ENCODE data around the gene APOO.

- TF ChIP-seq POU2F2 (IDR thresholded peaks at IDR 0.05; ENCODE audit: low read depth, low read length) (no peak), POLR2A (IDR thresholded peaks at IDR 0.05; ENCODE audit: low read depth, low read length) (no peak), POLR2AphosphoS5 (IDR thresholded peaks at IDR 0.05; ENCODE audit: low read depth, low read length) (no peak)
These were observed 42.9 kb downstream of the APOO start for GRCh38 chrX:23864742-23865326.
